Cardiac fibroblast (primary cell): ENCODE measurements around the gene DTX4.
A peak's percentile ranks its signal among the peaks of the same experiment; 100 is the strongest.

ENCODE experiments used
- DNase-seq, 2 donors: peaks; one replicate each; pipeline versions ENCODE4 v3.0.0 to v3.0.0-alpha.2; 2010; ENCODE audit warnings: low read depth in 2 of 2
- H3K4me3 ChIP-seq, 2 donors: replicated peaks in 1 of 2; 1 replicate in 1 of 2; 2 replicates in 1 of 2; pipeline ENCODE4 v1.5.1; 2011; ENCODE audit warnings: low read depth in 2 of 2, low read length in 2 of 2, mild to moderate bottlenecking in 2 of 2, moderate library complexity in 1 of 2
- CTCF ChIP-seq: IDR thresholded peaks from one replicate; pipeline ENCODE4 v1.5.1; 2011; ENCODE audit warnings: low read depth, mild to moderate bottlenecking, low read length, inconsistent platforms

Gene DTX4

DNA sequence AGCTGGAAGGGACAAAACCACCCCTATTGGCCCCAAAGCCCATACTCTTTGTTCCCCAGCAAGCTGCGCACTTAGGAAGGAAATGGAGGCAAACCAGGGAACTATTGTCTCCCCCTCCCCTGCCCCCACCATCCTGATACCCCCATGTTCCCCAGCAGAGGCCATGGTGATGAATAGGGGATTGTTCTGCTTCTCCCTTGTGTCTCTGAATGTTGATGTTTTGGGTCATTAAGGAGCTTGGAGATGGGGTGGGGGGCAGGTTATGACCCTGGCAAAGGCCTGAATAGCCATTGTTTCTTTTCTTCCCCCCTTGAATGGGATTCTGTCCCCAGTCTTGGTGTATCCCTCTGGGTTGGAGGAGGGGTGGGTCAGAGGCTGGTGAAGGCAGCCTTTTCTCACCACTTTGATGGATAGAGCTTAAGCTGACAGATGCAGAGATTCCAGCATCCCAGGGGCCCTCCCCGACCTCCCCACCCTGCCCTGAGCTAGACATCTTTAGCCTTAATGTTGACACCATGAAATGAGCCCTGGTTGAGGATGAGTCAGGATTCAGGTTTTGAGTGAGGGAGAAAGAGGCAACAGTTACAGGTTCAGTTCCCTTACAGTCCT is 8.3 kb downstream of the DTX4 start:
- no peak for DNase-seq
- no peak for TF ChIP-seq CTCF

GRCh38 chr11:59180907-59181306 is 9.0 kb downstream of the DTX4 start:
- no peak for TF ChIP-seq CTCF
- DNase-seq: no peak

More for the DNA sequence above, 8.3 kb downstream of the DTX4 start:
- H3K4me3 ChIP-seq: no peak overlapping the region

DNA sequence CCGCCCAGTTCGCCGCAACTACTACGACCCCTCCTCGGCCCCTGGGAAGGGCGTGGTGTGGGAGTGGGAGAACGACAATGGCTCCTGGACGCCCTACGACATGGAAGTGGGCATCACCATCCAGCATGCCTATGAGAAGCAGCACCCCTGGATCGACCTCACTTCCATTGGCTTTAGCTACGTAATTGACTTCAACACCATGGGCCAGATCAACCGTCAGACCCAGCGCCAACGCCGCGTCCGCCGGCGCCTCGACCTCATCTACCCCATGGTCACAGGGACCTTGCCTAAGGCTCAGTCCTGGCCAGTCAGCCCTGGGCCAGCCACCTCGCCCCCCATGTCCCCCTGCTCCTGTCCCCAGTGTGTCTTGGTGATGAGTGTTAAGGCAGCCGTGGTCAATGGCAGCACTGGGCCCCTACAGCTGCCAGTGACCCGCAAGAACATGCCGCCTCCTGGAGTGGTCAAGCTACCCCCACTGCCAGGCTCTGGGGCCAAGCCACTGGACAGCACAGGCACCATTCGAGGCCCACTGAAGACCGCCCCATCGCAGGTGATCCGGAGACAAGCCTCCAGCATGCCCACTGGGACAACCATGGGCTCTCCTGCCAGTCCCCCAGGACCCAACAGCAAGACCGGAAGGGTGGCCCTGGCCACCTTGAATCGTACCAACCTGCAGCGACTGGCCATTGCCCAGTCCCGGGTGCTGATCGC is 10.0 kb downstream of the DTX4 start:
- TF ChIP-seq CTCF: no peak
- DNase-seq: no peak
- no peak overlapping the region for H3K4me3 ChIP-seq

More at GRCh38 chr11:59180907-59181306, 9.0 kb downstream of the DTX4 start:
- H3K4me3 ChIP-seq: no peak overlapping the region

GRCh38 chr11:59182457-59183151 is 10.7 kb downstream of the DTX4 start:
- H3K4me3 ChIP-seq: no peak overlapping the region
- TF ChIP-seq CTCF: peak; percentile 13
- no peak for DNase-seq

GRCh38 chr11:59183771-59184170 is 11.8 kb downstream of the DTX4 start:
- TF ChIP-seq CTCF: no peak
- H3K4me3 ChIP-seq: no peak overlapping the region
- DNase-seq: peak in 1 of 2 donors; percentile 89

DNA sequence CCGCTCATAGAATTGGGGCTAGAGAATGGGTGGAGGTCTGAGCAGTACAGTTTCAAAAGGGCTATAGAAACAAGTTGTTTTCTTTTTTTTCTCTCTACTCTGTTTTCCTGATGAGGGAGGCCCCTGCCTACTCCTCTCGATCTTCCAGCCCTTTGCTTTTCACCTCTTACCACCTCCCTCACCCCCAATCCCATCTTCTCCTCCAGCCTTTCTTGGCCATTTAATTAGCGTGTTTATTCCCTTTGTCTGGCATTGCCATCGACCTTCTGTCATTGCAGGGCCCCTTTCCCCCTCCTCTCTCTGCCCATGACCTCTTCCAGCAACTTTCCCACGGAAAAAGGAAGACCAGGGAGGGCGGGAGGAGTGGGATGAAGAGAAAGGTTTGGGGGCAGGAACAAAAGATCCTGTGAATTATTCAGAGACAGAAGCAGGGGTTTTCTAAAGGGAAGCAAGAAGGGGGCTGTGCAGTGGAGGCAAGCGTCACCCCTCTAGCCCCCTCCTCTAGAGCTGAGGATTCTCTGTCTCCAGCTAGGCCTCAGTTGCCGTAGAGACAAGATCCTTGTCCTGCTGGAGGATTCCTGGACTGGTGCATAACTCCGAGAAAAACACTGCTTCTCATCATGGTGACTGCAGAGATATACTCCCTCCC is 12.9 kb downstream of the DTX4 start:
- TF ChIP-seq CTCF: no peak
- DNase-seq: no peak
- no peak overlapping the region for H3K4me3 ChIP-seq
